GM12878 (cell line): ENCODE results near the gene LUZP2. TPM values are rescaled to one million over a fixed set of nuclear protein-coding genes. Genes with fewer than 3 reads are reported as not detected.

ENCODE experiments used
- ATAC-seq: fragments of 200-7000 bp; cut with Tn5 transposase; 3 replicates; pipeline ENCODE4 v1.9.1; 2020; ENCODE audit warnings: mild to moderate bottlenecking, moderate library complexity
- BruUV-seq: library from RNA; stranded (reverse); fragments of 400-500 nt; replicated peaks from 2 replicates; lab custom pipeline; 2021; lab: Mats Ljungman, UMichigan
- CTCF ChIA-PET: fragments of 300-600 bp; sonication (Branson Sonifier 250); formaldehyde crosslinking; extraction: SDS; loops from one replicate; lab custom pipeline; 2021; ENCODE audit warnings: inconsistent platforms; lab: Yijun Ruan, JAX
- POLR2A ChIA-PET: fragments of 350-600 bp; formaldehyde crosslinking; extraction: SDS; loops from one replicate; lab custom pipeline; 2021; ENCODE audit warnings: inconsistent platforms; lab: Charles Lee
- RAD21 ChIA-PET: fragments of 300-600 bp; sonication (Branson Sonifier 250); formaldehyde crosslinking; loops from one replicate; lab custom pipeline; 2023; ENCODE audit warnings: antibody characterized with exemption; ENCODE audit not compliant: unreplicated experiment; lab: Charles Lee
- SMC1A ChIA-PET: fragments of 300-600 bp; sonication (Branson Sonifier 250); formaldehyde crosslinking; loops from one replicate; lab custom pipeline; 2023; ENCODE audit not compliant: unreplicated experiment, uncharacterized antibody; lab: Charles Lee
- DNase-seq: peaks from one replicate; pipeline ENCODE4 v3.0.0-alpha.2; 2011; ENCODE audit warnings: low read depth, low spot score
- FAIRE-seq: peaks from 3 replicates; lab custom pipeline; 2011; peaks lifted over from hg19 to GRCh38; lab: Jason Lieb, UNC
- H2AFZ ChIP-seq: 2 replicates; pipeline ENCODE4 v1.6.0; 2011; ENCODE audit warnings: low read depth, low read length, control low read depth; ENCODE audit not compliant: control insufficient read depth
- H3K27ac ChIP-seq: 2 replicates; pipeline ENCODE4 v1.5.1; 2011; ENCODE audit warnings: control low read depth; ENCODE audit not compliant: control insufficient read depth, insufficient read depth
- H3K27me3 ChIP-seq, 2 experiments: replicated peaks in 1 of 2; 2 replicates each; pipeline versions ENCODE4 v1.6.0 to v1.6.1; 2011; ENCODE audit warnings: low read length in 1 of 2; ENCODE audit not compliant: control insufficient read depth in 2 of 2, insufficient read depth in 2 of 2
- H3K36me3 ChIP-seq, 2 experiments: 2 replicates each; pipeline ENCODE4 v1.5.1; 2011; ENCODE audit warnings: low read length in 1 of 2; ENCODE audit not compliant: control insufficient read depth in 2 of 2, insufficient read depth in 2 of 2
- H3K4me1 ChIP-seq: 2 replicates; pipeline ENCODE4 v1.6.1; 2011; ENCODE audit warnings: mild to moderate bottlenecking, low read length, moderate library complexity, mixed read lengths; ENCODE audit not compliant: control insufficient read depth, insufficient read depth
- H3K4me2 ChIP-seq: 2 replicates; pipeline ENCODE4 v1.6.0; 2011; ENCODE audit warnings: control low read depth; ENCODE audit not compliant: control insufficient read depth, insufficient read depth
- H3K4me3 ChIP-seq: fragments of 200-600 bp; sonication (generic); 2 replicates; pipeline ENCODE4 v1.5.1; 2016
- H3K79me2 ChIP-seq: 2 replicates; pipeline ENCODE4 v1.6.0; 2011; ENCODE audit warnings: low read length; ENCODE audit not compliant: control insufficient read depth, insufficient read depth
- H3K9ac ChIP-seq: 2 replicates; pipeline ENCODE4 v1.8.0; 2011; ENCODE audit warnings: low read length, control low read depth, mixed read lengths; ENCODE audit not compliant: control insufficient read depth, insufficient read depth
- H3K9me3 ChIP-seq: replicated peaks from 3 replicates; pipeline ENCODE4 v1.5.1; 2011; ENCODE audit warnings: mild to moderate bottlenecking, low read length; ENCODE audit not compliant: control insufficient read depth, insufficient read depth
- H4K20me1 ChIP-seq: 2 replicates; pipeline ENCODE4 v1.6.0; 2011; ENCODE audit not compliant: control insufficient read depth, insufficient read depth
- BHLHE40 ChIP-seq, 2 experiments: fragments of 450-650 bp in 1 of 2; IDR thresholded peaks; 2 replicates each; pipeline ENCODE4 v1.6.1; 2011 to 2017; ENCODE audit warnings: low read depth in 2 of 2, borderline replicate concordance in 1 of 2, improper control_type of control experiment in 1 of 2, low read length in 1 of 2, mild to moderate bottlenecking in 1 of 2
- ESRRA ChIP-seq: IDR thresholded peaks from 2 replicates; pipeline ENCODE4 v1.6.1; 2012; ENCODE audit warnings: mild to moderate bottlenecking, low read length, improper control_type of control experiment
- HCFC1 ChIP-seq: fragments of 150-350 bp; IDR thresholded peaks from 2 replicates; pipeline ENCODE4 v1.6.1; 2014; ENCODE audit warnings: low read length
- IKZF2 ChIP-seq, 2 experiments: fragments of 450-650 bp; IDR thresholded peaks; 2 replicates each; pipeline ENCODE4 v1.6.1; 2017; ENCODE audit warnings: mild to moderate bottlenecking in 2 of 2, moderate library complexity in 2 of 2
- MXI1 ChIP-seq: fragments of 150-350 bp; IDR thresholded peaks from 2 replicates; pipeline ENCODE4 v1.6.1; 2011; ENCODE audit warnings: low read depth, mild to moderate bottlenecking, inconsistent platforms, low read length, improper control_type of control experiment
- NKRF ChIP-seq: fragments of 450-650 bp; conservative IDR thresholded peaks from 2 replicates; pipeline ENCODE4 v1.6.1; 2017; ENCODE audit warnings: mild to moderate bottlenecking, moderate library complexity
- POLR2AphosphoS5 ChIP-seq: IDR thresholded peaks from 2 replicates; pipeline ENCODE4 v1.6.1; 2011; ENCODE audit warnings: mild to moderate bottlenecking, low read length, inconsistent platforms
- RAD21 ChIP-seq: IDR thresholded peaks from 2 replicates; pipeline ENCODE4 v1.6.1; 2011; ENCODE audit warnings: mild to moderate bottlenecking, low read depth, low read length, moderate library complexity; ENCODE audit not compliant: insufficient read depth
- RELA ChIP-seq: fragments of 450-650 bp; IDR thresholded peaks from 2 replicates; pipeline ENCODE4 v1.8.0; 2014; ENCODE audit warnings: borderline replicate concordance; ENCODE audit not compliant: partially characterized antibody
- TBL1XR1 ChIP-seq: IDR thresholded peaks from 2 replicates; pipeline ENCODE4 v1.6.1; 2012; ENCODE audit warnings: low read depth, low read length, improper control_type of control experiment
- USF1 ChIP-seq: IDR thresholded peaks from 2 replicates; pipeline ENCODE4 v1.6.1; 2011; ENCODE audit warnings: borderline replicate concordance, low read depth, mild to moderate bottlenecking, moderate library complexity, mixed read lengths, low read length; ENCODE audit not compliant: insufficient read depth; ENCODE audit errors: extremely low read length
- ZNF217 ChIP-seq: fragments of 450-650 bp; IDR thresholded peaks from 2 replicates; pipeline ENCODE4 v1.6.1; 2017; ENCODE audit warnings: antibody characterized with exemption, mild to moderate bottlenecking
- ZNF687 ChIP-seq: fragments of 450-650 bp; IDR thresholded peaks from 2 replicates; pipeline ENCODE4 v1.6.1; 2017; ENCODE audit warnings: mild to moderate bottlenecking, moderate library complexity
- ZZZ3 ChIP-seq: IDR thresholded peaks from 2 replicates; pipeline ENCODE4 v1.6.1; 2011; ENCODE audit warnings: low read depth; ENCODE audit not compliant: control insufficient read depth, insufficient read length
- WGBS: methylation state at CpG from one replicate; pipeline ENCODE4 v1.1.6; 2016; ENCODE audit warnings: low lambda C conversion rate; ENCODE audit not compliant: insufficient replicate concordance, insufficient coverage; ENCODE audit errors: missing lambda C conversion rate; 5-methylcytosine and 5-hydroxymethylcytosine counted together
- in situ Hi-C: fragments of 300-500 bp; cut with MboI; formaldehyde crosslinking; loops from 9 replicates; pipeline ENCODE4 v1.14.3; 2018; ENCODE audit warnings: mixed read lengths
- intact Hi-C: fragments of 100-400 bp; cut with micrococcal nuclease; formaldehyde crosslinking; loops from one replicate; pipeline ENCODE4 v1.14.2; 2022; ENCODE audit not compliant: unreplicated experiment
- polyA plus RNA-seq, 11 experiments: library from polyadenylated mRNA; depleted of rRNA in 4 of 11; unstranded in 6 of 11; stranded (reverse) in 5 of 11; fragments of >200 nt; fragmentation: Nextera tagmentation in 4 of 11; fragmentation: Illumina TruSeq in 1 of 11; extraction: Ambion mirVana in 4 of 11; extraction: Trizol in 1 of 11; gene quantifications; 1 replicate in 1 of 11; 2 replicates in 10 of 11; pipeline versions ENCODE4 v1.2.1 to v1.2.3, GENCODE V29; 2011 to 2016; ENCODE audit warnings: inconsistent platforms in 2 of 11, missing spikeins in 2 of 11, low read depth in 1 of 11
- total RNA-seq, 4 experiments: library from RNA; depleted of rRNA in 3 of 4; stranded (reverse); fragments of >200 nt in 3 of 4; fragmentation: Illumina TruSeq in 1 of 4; extraction: Trizol in 1 of 4; gene quantifications; 2 replicates each; pipeline versions ENCODE4 v1.2.1 to v1.2.3, GENCODE V29; 2013 to 2021

Gene LUZP2
- total and polyA plus RNA-seq, 10 of the 15 experiments (the other 5 are each of a cell fraction or from before 2014, with no cell fraction given): not detected

DNA sequence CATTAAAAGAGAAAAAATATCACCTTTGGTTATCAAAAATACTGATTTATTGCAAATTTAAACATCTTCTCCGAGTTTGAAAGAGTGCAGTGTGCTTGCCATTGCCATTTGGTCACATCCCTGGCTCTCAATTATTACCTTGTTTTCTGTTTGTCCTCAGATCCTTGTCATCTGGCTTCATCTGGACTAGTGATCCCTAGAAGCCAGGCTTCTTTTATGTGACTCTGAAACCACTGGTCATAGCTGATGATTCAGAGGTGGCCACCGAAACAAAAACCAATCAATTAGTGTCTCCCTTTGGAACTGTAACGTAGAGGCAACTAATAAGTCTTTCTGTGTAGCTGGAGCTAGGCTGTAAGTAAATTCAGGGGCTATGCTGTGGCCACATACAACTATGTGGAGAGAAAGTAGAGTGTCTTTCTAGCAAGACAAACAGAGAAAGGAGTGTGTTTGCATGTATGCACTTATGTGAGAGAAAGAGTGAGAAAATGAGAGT, 237.9 kb downstream of the LUZP2 start:
- 0% methylated on average over 3 of the region's 3 CpGs for WGBS
- Histone ChIP-seq H3K9me3 (no peaks in the 10 kb centered on the region), H3K27ac (no peak overlapping the region), H3K79me2 (no peaks in the 10 kb centered on the region), H3K4me3 (no peak overlapping the region), H3K4me2 (no peak overlapping the region), H3K36me3 (no peaks in the 10 kb centered on the region), H3K9ac (no peak overlapping the region), H3K4me1 (no peaks in the 10 kb centered on the region), H4K20me1 (no peaks in the 10 kb centered on the region), H2AFZ (no peak overlapping the region), H3K27me3 (no peaks in the 10 kb centered on the region)
- RAD21 ChIA-PET: no interaction called here
- no peak for DNase-seq
- TF ChIP-seq TBL1XR1: no peak
- TF ChIP-seq IKZF2 (IDR thresholded peaks at IDR 0.05): no peak
- TF ChIP-seq MXI1: no peak
- no peak for TF ChIP-seq USF1
- no peak for TF ChIP-seq RELA
- TF ChIP-seq ZNF687: no peak
- TF ChIP-seq RAD21: no peak
- TF ChIP-seq ZZZ3: no peak
- TF ChIP-seq POLR2AphosphoS5: no peak
- TF ChIP-seq HCFC1: no peak
- TF ChIP-seq BHLHE40 (IDR thresholded peaks at IDR 0.05; ENCODE audit: borderline replicate concordance in 1 of 2, low read depth in 2 of 2, low read length in 1 of 2): no peak
- TF ChIP-seq NKRF: no peak
- no peak for TF ChIP-seq ZNF217
- no peak for TF ChIP-seq ESRRA
- CTCF ChIA-PET: no interaction called here
- intact Hi-C loops: no loop called here
- POLR2A ChIA-PET: no interaction called here
- in situ Hi-C loops: no loop called here
- FAIRE-seq: no peak
- SMC1A ChIA-PET: no interaction called here
- BruUV-seq: no TSS peak
- no peak for ATAC-seq
